Liver (tissue), 9 donors: ENCODE data around the gene SIN3B. TPM values are rescaled to one million over a fixed set of nuclear protein-coding genes. Genes with fewer than 3 reads are reported as not detected.

Source experiments
- DNase-seq: peaks from one replicate; pipeline ENCODE4 v3.0.0-alpha.2; 2017; ENCODE audit warnings: low spot score
- H3K27ac ChIP-seq, 2 donors: one replicate each; pipeline ENCODE4 v1.7.0; 2013; ENCODE audit warnings: inconsistent platforms in 2 of 2, low read length in 2 of 2, control low read depth in 1 of 2, low read depth in 1 of 2, mild to moderate bottlenecking in 1 of 2
- H3K27me3 ChIP-seq, 4 donors: one replicate each; pipeline versions ENCODE4 v1.6.1 to v1.7.0; 2013; ENCODE audit warnings: low read length in 3 of 4, inconsistent platforms in 1 of 4, mild to moderate bottlenecking in 1 of 4, moderate library complexity in 1 of 4; ENCODE audit not compliant: control insufficient read depth in 4 of 4, insufficient read depth in 4 of 4
- H3K36me3 ChIP-seq, 4 donors: one replicate each; pipeline versions ENCODE4 v1.6.1 to v1.7.0; 2013; ENCODE audit warnings: low read length in 3 of 4, mild to moderate bottlenecking in 3 of 4, low read depth in 1 of 4, moderate library complexity in 1 of 4; ENCODE audit not compliant: control insufficient read depth in 4 of 4, insufficient read depth in 3 of 4
- H3K4me1 ChIP-seq, 4 donors: one replicate each; pipeline versions ENCODE4 v1.6.1 to v1.7.0; 2013; ENCODE audit warnings: low read length in 3 of 4, mild to moderate bottlenecking in 3 of 4, moderate library complexity in 1 of 4; ENCODE audit not compliant: control insufficient read depth in 4 of 4, insufficient read depth in 4 of 4
- H3K4me3 ChIP-seq, 3 donors: one replicate each; pipeline versions ENCODE4 v1.6.1 to v1.7.0; 2013; ENCODE audit warnings: low read length in 3 of 3, control low read depth in 1 of 3, low read depth in 1 of 3, mild to moderate bottlenecking in 1 of 3
- H3K9ac ChIP-seq, 2 donors: one replicate each; pipeline ENCODE4 v1.7.0; 2013; ENCODE audit warnings: low read length in 2 of 2, mild to moderate bottlenecking in 2 of 2, moderate library complexity in 2 of 2, control low read depth in 1 of 2, low read depth in 1 of 2
- H3K9me3 ChIP-seq, 4 donors: one replicate each; pipeline versions ENCODE4 v1.6.1 to v1.7.0; 2013; ENCODE audit warnings: low read length in 3 of 4; ENCODE audit not compliant: control insufficient read depth in 4 of 4
- CTCF ChIP-seq: fragments of 150-350 bp; IDR thresholded peaks from 2 replicates; pipeline ENCODE4 v1.5.1; 2017; ENCODE audit warnings: improper control_type of control experiment, low read depth, low read length; ENCODE audit not compliant: missing input control
- EGR1 ChIP-seq, 2 donors: IDR thresholded peaks; 2 replicates each; pipeline ENCODE4 v1.6.1; 2016 to 2018; ENCODE audit warnings: antibody characterized with exemption in 2 of 2, low read depth in 2 of 2
- GABPA ChIP-seq, 2 donors: IDR thresholded peaks in 1 of 2; conservative IDR thresholded peaks in 1 of 2; 2 replicates each; pipeline ENCODE4 v1.6.1; 2016; ENCODE audit warnings: antibody characterized with exemption in 2 of 2, mild to moderate bottlenecking in 1 of 2, moderate library complexity in 1 of 2
- HNF4A ChIP-seq, 2 donors: conservative IDR thresholded peaks; 2 replicates each; pipeline ENCODE4 v1.6.1; 2016; ENCODE audit warnings: antibody characterized with exemption in 2 of 2, mild to moderate bottlenecking in 2 of 2
- HNF4G ChIP-seq: IDR thresholded peaks from 2 replicates; pipeline ENCODE4 v1.6.1; 2016; ENCODE audit warnings: antibody characterized with exemption
- JUND ChIP-seq, 2 donors: IDR thresholded peaks; 2 replicates each; pipeline ENCODE4 v1.6.1; 2016; ENCODE audit warnings: antibody characterized with exemption in 2 of 2
- MAX ChIP-seq: IDR thresholded peaks from 2 replicates; pipeline ENCODE4 v1.6.1; 2016; ENCODE audit warnings: antibody characterized with exemption
- NR2F2 ChIP-seq: IDR thresholded peaks from 2 replicates; pipeline ENCODE4 v1.6.1; 2016; ENCODE audit warnings: antibody characterized with exemption
- RAD21 ChIP-seq, 2 donors: IDR thresholded peaks; 2 replicates each; pipeline ENCODE4 v1.6.1; 2016; ENCODE audit warnings: antibody characterized with exemption in 2 of 2, mild to moderate bottlenecking in 2 of 2
- REST ChIP-seq: IDR thresholded peaks from 2 replicates; pipeline ENCODE4 v1.6.1; 2016; ENCODE audit warnings: antibody characterized with exemption, mild to moderate bottlenecking
- WGBS: extraction: QIAGEN DNeasy Blood & Tissue Kit; methylation state at CpG from one replicate; pipeline ENCODE4 v1.1.7; 2013; 5-methylcytosine and 5-hydroxymethylcytosine counted together
- polyA plus RNA-seq, 2 donors: library from polyadenylated mRNA; stranded (reverse) in 1 of 2; unstranded in 1 of 2; fragments of 200-250 nt in 1 of 2; fragments of >200 nt in 1 of 2; fragmentation: Nextera tagmentation in 1 of 2; extraction: Ambion mirVana in 1 of 2; gene quantifications; one replicate each; pipeline versions ENCODE4 v1.2.1 to v1.2.3, GENCODE V29; 2013 to 2015
- total RNA-seq, 2 donors: library from RNA; depleted of rRNA; stranded (reverse); fragments of >200 nt; gene quantifications; one replicate each; pipeline ENCODE4 v1.2.3, GENCODE V29; 2014
- donor health status: healthy.
- donor health status: healthy.
- donor health status: healthy.
- donor health status: healthy.
- donor health status: healthy.

The SIN3B gene
- total and polyA plus RNA-seq, 4 donors: 6.1 to 17.1 (median 8.6) TPM

- no peak for TF ChIP-seq CTCF
Observed at GRCh38 chr19:16830679-16831078, 1.5 kb downstream of the SIN3B start (continued).

DNA sequence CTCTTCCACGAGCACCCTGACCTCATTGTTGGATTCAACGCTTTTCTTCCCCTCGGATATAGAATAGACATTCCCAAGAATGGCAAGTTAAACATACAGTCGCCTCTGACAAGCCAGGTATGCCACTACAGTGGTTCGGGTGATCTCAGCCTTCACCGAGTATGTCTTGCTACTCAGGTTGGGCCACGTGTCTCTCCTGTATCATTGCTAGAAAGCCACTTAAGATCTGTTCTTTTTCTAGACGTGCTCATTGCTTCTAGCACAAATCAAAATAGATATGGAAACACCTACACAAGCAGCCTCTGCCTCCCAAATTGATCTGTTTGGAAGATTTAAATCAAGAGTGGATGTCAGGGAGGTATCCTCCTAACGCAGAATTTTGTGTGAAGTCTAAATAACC is 2.3 kb downstream of the SIN3B start:
- WGBS: 96% methylated on average over 9 of the region's 9 CpGs
- H3K27ac ChIP-seq: no peak overlapping the region
- TF ChIP-seq HNF4G: no peak
- no peak for TF ChIP-seq MAX
- TF ChIP-seq REST: no peak
- TF ChIP-seq NR2F2: no peak
- TF ChIP-seq EGR1 (IDR thresholded peaks at IDR 0.05; ENCODE audit: low read depth in 2 of 2): no peak
- no peak for TF ChIP-seq RAD21 (IDR thresholded peaks at IDR 0.05)
- TF ChIP-seq JUND (IDR thresholded peaks at IDR 0.05): no peak
- TF ChIP-seq GABPA (IDR thresholded peaks at IDR 0.05 in 1 of 2, conservative IDR thresholded peaks at IDR 0.05 in 1 of 2): no peak
- TF ChIP-seq HNF4A (conservative IDR thresholded peaks at IDR 0.05): no peak
- no peak for TF ChIP-seq CTCF
- no peaks in the 10 kb centered on the region for H3K27me3 ChIP-seq
- peaks cover 7 to 26% (median 20%) of the 10 kb centered on the region in 4 donors for H3K36me3 ChIP-seq
- peaks cover 0 to 9% (median 8%) of the 10 kb centered on the region in 4 donors for H3K4me1 ChIP-seq
- H3K9me3 ChIP-seq: no peaks in the 10 kb centered on the region
- DNase-seq: no peak
- H3K4me3 ChIP-seq: no peak overlapping the region
- no peak overlapping the region for H3K9ac ChIP-seq

DNA sequence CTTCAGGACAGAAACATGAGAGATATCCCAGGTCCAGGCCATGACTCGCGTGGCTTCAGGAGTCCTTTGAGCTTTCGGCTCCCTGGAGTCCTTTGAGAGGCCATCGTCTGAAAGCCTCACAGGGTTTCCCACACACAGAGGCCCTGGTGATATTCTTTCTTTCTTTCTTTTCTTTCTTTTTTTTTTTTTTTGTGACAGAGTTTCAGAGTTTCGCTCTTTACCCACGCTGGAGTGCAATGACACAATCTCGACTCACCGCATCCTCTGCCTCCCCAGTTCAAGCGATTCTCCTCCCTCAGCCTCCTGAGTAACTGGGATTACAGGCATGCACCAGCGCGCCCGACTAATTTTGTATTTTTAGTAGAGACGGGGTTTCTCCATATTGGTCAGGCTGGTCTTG is 5.5 kb downstream of the SIN3B start:
- H3K4me1 ChIP-seq: peaks cover 0 to 8% (median 4%) of the 10 kb centered on the region in 4 donors
- H3K9me3 ChIP-seq: no peaks in the 10 kb centered on the region
- no peak overlapping the region for H3K9ac ChIP-seq
- no peak for TF ChIP-seq HNF4A (conservative IDR thresholded peaks at IDR 0.05)
- TF ChIP-seq CTCF: no peak
- TF ChIP-seq GABPA (IDR thresholded peaks at IDR 0.05 in 1 of 2, conservative IDR thresholded peaks at IDR 0.05 in 1 of 2): no peak
- no peak for TF ChIP-seq MAX
- no peak overlapping the region for H3K4me3 ChIP-seq
- DNase-seq: no peak
- WGBS: 96% methylated on average over 13 of the region's 13 CpGs
- peaks cover 9 to 35% (median 20%) of the 10 kb centered on the region in 4 donors for H3K36me3 ChIP-seq
- H3K27me3 ChIP-seq: no peaks in the 10 kb centered on the region
- no peak overlapping the region for H3K27ac ChIP-seq
